K562 (cell line): ENCODE results near the gene TSSK2. TPM values are rescaled to one million over a fixed set of nuclear protein-coding genes. Genes with fewer than 3 reads are reported as not detected.

ENCODE experiments used
- ATAC-seq: fragments of 200-7000 bp; cut with Tn5 transposase; 3 replicates; pipeline ENCODE4 v1.9.1; 2020; ENCODE audit warnings: moderate library complexity
- BruUV-seq: library from RNA; stranded (reverse); fragments of 400-500 nt; replicated peaks from 2 replicates; lab custom pipeline; 2021; lab: Mats Ljungman, UMichigan
- CTCF ChIA-PET: fragments of 300-600 bp; formaldehyde crosslinking; extraction: SDS; loops from one replicate; lab custom pipeline; 2021; ENCODE audit warnings: low intra/inter-chr PET ratio; lab: Yijun Ruan, JAX
- POLR2A ChIA-PET: fragments of 300-600, 350-650 bp; sonication (Branson Sonifier 250); formaldehyde crosslinking; extraction: SDS; loops from one replicate; lab custom pipeline; 2021; ENCODE audit warnings: antibody characterized with exemption, inconsistent platforms; lab: Yijun Ruan, JAX
- DNase-seq, 4 experiments: peaks; one replicate each; pipeline versions ENCODE4 v3.0.0 to v3.0.0-alpha.2; 2011 to 2018; ENCODE audit warnings: low spot score in 3 of 4, mixed read lengths in 3 of 4; ENCODE audit errors: extremely low read depth in 1 of 4
- FAIRE-seq: peaks from 2 replicates; lab custom pipeline; 2011; peaks lifted over from hg19 to GRCh38; lab: Jason Lieb, UNC
- H2AFZ ChIP-seq: 2 replicates; pipeline ENCODE4 v1.6.0; 2011; ENCODE audit warnings: low read depth, low read length, control low read depth, inconsistent platforms
- H3K27ac ChIP-seq: fragments of 200-600 bp; 3 replicates; pipeline ENCODE4 v1.8.0; 2011; ENCODE audit warnings: low read depth, mild to moderate bottlenecking, control low read depth, inconsistent platforms, low read length, moderate library complexity, mixed read lengths; ENCODE audit errors: extremely low read depth
- H3K27me3 ChIP-seq, 2 experiments: fragments of 300-600 bp in 1 of 2; 2 replicates in 1 of 2; 3 replicates in 1 of 2; pipeline versions ENCODE4 v1.6.0 to v1.8.0; 2011; ENCODE audit warnings: inconsistent platforms in 2 of 2, low read length in 2 of 2, mild to moderate bottlenecking in 1 of 2, mixed read lengths in 1 of 2, moderate library complexity in 1 of 2; ENCODE audit not compliant: control insufficient read depth in 2 of 2, insufficient read depth in 2 of 2
- H3K36me3 ChIP-seq: fragments of 300-600 bp; 3 replicates; pipeline ENCODE4 v1.8.0; 2011; ENCODE audit warnings: mild to moderate bottlenecking, low read length, inconsistent platforms; ENCODE audit not compliant: control insufficient read depth, insufficient read depth
- H3K4me1 ChIP-seq, 2 experiments: fragments of 200-600 bp in 1 of 2; replicated peaks in 1 of 2; 2 replicates in 1 of 2; 3 replicates in 1 of 2; pipeline versions ENCODE4 v1.5.1 to v1.8.0; 2011; ENCODE audit warnings: inconsistent platforms in 2 of 2, low read length in 2 of 2, mild to moderate bottlenecking in 1 of 2, mixed read lengths in 1 of 2, moderate library complexity in 1 of 2; ENCODE audit not compliant: control insufficient read depth in 2 of 2, insufficient read depth in 2 of 2
- H3K4me2 ChIP-seq: 2 replicates; pipeline ENCODE4 v1.6.1; 2011; ENCODE audit warnings: low read length, control low read depth, inconsistent platforms, mixed read lengths; ENCODE audit not compliant: insufficient read depth
- H3K4me3 ChIP-seq: fragments of 200-600 bp; sonication (generic), shearing (Covaris generic); 2 replicates; pipeline ENCODE4 v1.5.1; 2016; ENCODE audit warnings: control low read depth, inconsistent platforms
- H3K79me2 ChIP-seq: fragments of 200-600 bp; 3 replicates; pipeline ENCODE4 v1.8.0; 2011; ENCODE audit warnings: low read length, inconsistent platforms; ENCODE audit not compliant: control insufficient read depth, insufficient read depth
- H3K9ac ChIP-seq, 2 experiments: 2 replicates each; pipeline versions ENCODE4 v1.6.0 to v1.6.1; 2011; ENCODE audit warnings: low read depth in 2 of 2, low read length in 2 of 2, control low read depth in 1 of 2, inconsistent platforms in 1 of 2, mild to moderate bottlenecking in 1 of 2, mixed read lengths in 1 of 2; ENCODE audit not compliant: insufficient read depth in 1 of 2
- H3K9me1 ChIP-seq: one replicate; pipeline ENCODE4 v1.6.0; 2011; ENCODE audit warnings: inconsistent platforms, mild to moderate bottlenecking, low read length, moderate library complexity; ENCODE audit not compliant: control insufficient read depth, insufficient read depth
- H3K9me3 ChIP-seq: replicated peaks from 2 replicates; pipeline ENCODE4 v1.5.1; 2011; ENCODE audit warnings: low read depth, low read length, inconsistent platforms; ENCODE audit not compliant: control insufficient read depth, insufficient read depth
- H4K20me1 ChIP-seq: replicated peaks from 2 replicates; pipeline ENCODE4 v1.6.1; 2011; ENCODE audit warnings: low read length, inconsistent platforms, mixed read lengths; ENCODE audit not compliant: control insufficient read depth, insufficient read depth
- HDAC6 ChIP-seq: IDR thresholded peaks from 2 replicates; pipeline ENCODE4 v1.6.1; 2012; ENCODE audit warnings: low read depth, mild to moderate bottlenecking, control low read depth, inconsistent platforms, low read length, moderate library complexity
- KDM2B ChIP-seq: fragments of 250-450 bp; sonication (Bioruptor Pico); IDR thresholded peaks from 2 replicates; pipeline ENCODE4 v1.8.0; 2021; ENCODE audit warnings: mild to moderate bottlenecking, moderate library complexity
- MBD2 ChIP-seq: sonication (generic); IDR thresholded peaks from 2 replicates; pipeline ENCODE4 v1.6.1; 2016; ENCODE audit warnings: low read depth, borderline replicate concordance
- PHF8 ChIP-seq: fragments of 200-600 bp; sonication (generic); IDR thresholded peaks from 2 replicates; pipeline ENCODE4 v1.6.1; 2012; ENCODE audit warnings: mixed run types, mild to moderate bottlenecking, inconsistent platforms, low read length, moderate library complexity, borderline replicate concordance
- POLR2G ChIP-seq: fragments of 200-400 bp; formaldehyde crosslinking; IDR thresholded peaks from 2 replicates; pipeline ENCODE4 v1.6.1; 2017; ENCODE audit warnings: low read depth, mild to moderate bottlenecking, antibody characterized with exemption, low read length, moderate library complexity
- SREBF2 ChIP-seq: sonication (generic); formaldehyde crosslinking; IDR thresholded peaks from 2 replicates; pipeline ENCODE4 v1.4.0; 2020; ENCODE audit warnings: mild to moderate bottlenecking, missing genetic modification reagents
- ZBTB7A ChIP-seq: IDR thresholded peaks from 2 replicates; pipeline ENCODE4 v1.6.1; 2011; ENCODE audit warnings: low read depth, mild to moderate bottlenecking, low read length, moderate library complexity, borderline replicate concordance; ENCODE audit not compliant: control insufficient read depth
- ZNF77 ChIP-seq: fragments of 250-450 bp; sonication (Bioruptor Pico); IDR thresholded peaks from 2 replicates; pipeline ENCODE4 v1.5.0; 2020
- WGBS: fragments of 100-300 bp; shearing (Covaris generic); methylation state at CpG from one replicate; pipeline ENCODE4 v1.1.6; 2016; ENCODE audit warnings: low coverage, mixed read lengths; ENCODE audit not compliant: insufficient coverage; ENCODE audit errors: missing lambda C conversion rate; 5-methylcytosine and 5-hydroxymethylcytosine counted together
- in situ Hi-C: fragments of 300-500 bp; cut with MboI; formaldehyde crosslinking; loops from 4 replicates; pipeline ENCODE4 v1.15.0; 2018; ENCODE audit warnings: inconsistent platforms, mixed read lengths
- intact Hi-C: fragments of 100-400 bp; cut with micrococcal nuclease; formaldehyde crosslinking; loops from 2 replicates; pipeline ENCODE4 v1.14.2; 2022
- polyA plus RNA-seq, 8 experiments: library from polyadenylated mRNA; depleted of rRNA in 4 of 8; stranded (reverse) in 5 of 8; unstranded in 3 of 8; fragments of >200 nt; fragmentation: Nextera tagmentation in 2 of 8; fragmentation: Illumina TruSeq in 1 of 8; extraction: Ambion mirVana in 2 of 8; extraction: Trizol in 1 of 8; gene quantifications; 2 replicates each; pipeline versions ENCODE4 v1.2.1 to v1.2.3, GENCODE V29; 2011 to 2014; ENCODE audit warnings: inconsistent platforms in 1 of 8, missing spikeins in 1 of 8
- total RNA-seq, 7 experiments: library from RNA; depleted of rRNA in 6 of 7; stranded (reverse); fragments of >200 nt in 6 of 7; fragmentation: Illumina TruSeq in 2 of 7; extraction: Trizol in 2 of 7; gene quantifications; 2 replicates each; pipeline versions ENCODE4 v1.2.1 to v1.2.3, GENCODE V29; 2011 to 2021; ENCODE audit warnings: low replicate concordance in 1 of 7
- TF ChIP-seq, protein P1 (sequence below): conservative IDR thresholded peaks from 2 replicates; pipeline ENCODE4 v1.6.1; 2011; ENCODE audit warnings: low read depth, mild to moderate bottlenecking, low read length; ENCODE audit not compliant: control insufficient read depth
- TF ChIP-seq, protein P2 (sequence below), 3 experiments: IDR thresholded peaks in 2 of 3; conservative IDR thresholded peaks in 1 of 3; 2 replicates each; pipeline ENCODE4 v1.5.1; 2011 to 2012; ENCODE audit warnings: low read length in 3 of 3, mild to moderate bottlenecking in 3 of 3, control low read depth in 2 of 3, improper control_type of control experiment in 1 of 3, inconsistent platforms in 1 of 3, low read depth in 1 of 3, mixed read lengths in 1 of 3, moderate library complexity in 1 of 3; ENCODE audit not compliant: insufficient read depth in 2 of 3
- TF ChIP-seq, protein P3 (sequence below): fragments of 250-450 bp; sonication (Bioruptor Pico); IDR thresholded peaks from 2 replicates; pipeline ENCODE4 v1.4.0; 2020; ENCODE audit warnings: borderline replicate concordance
- TF ChIP-seq, protein P4 (sequence below): fragments of 250-450 bp; sonication (Bioruptor Pico); IDR thresholded peaks from 2 replicates; pipeline ENCODE4 v1.9.0; 2021; ENCODE audit warnings: mild to moderate bottlenecking, inconsistent platforms

Gene TSSK2
- total and polyA plus RNA-seq, 9 of the 15 experiments (the other 6 are each of a cell fraction or from before 2014, with no cell fraction given), result 0.04 TPM; not detected in 8

DNA sequence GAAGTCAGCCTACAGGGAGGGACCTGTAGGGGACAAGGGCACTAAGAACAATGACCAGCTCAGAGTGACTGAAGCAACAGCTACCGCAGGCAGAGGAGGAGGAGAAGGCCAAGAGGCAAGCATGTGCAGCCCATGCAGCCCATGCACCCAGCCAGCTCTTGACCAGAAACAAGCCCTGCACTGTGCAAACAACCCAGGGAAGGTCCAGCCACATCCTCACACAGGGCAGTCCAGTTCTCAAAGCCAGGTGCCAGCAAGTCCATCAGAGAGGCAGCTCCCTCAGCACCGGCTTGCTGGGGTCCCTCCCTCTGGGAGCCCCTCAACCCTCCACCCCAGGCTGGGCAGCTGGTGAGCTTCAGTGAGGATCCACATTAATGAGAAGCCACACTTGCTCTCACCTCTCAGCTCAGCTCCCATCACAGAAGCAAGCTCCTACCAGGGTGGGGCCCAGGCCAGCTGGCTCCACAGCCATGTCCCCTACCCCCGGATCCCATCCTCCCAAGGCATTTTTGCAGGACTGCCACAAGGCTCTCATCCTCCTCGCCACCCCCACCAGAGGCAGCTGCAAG, 16.0 kb upstream of the TSSK2 start:
- CTCF ChIA-PET, result interaction anchor here (1.2 kb wide), 1 partner anchor 515 kb away, joined by 3 read pairs; no protein-coding TSS in a partner anchor
- peaks cover 58% of the 10 kb centered on the region for H3K36me3 ChIP-seq
- no peak overlapping the region for H3K4me2 ChIP-seq
- H4K20me1 ChIP-seq, result peaks cover 62% of the 10 kb centered on the region
- no peak for FAIRE-seq
- no peak overlapping the region for H3K27ac ChIP-seq
- H3K4me3 ChIP-seq, result no peak overlapping the region
- H3K9me1 ChIP-seq, result peaks cover 43% of the 10 kb centered on the region
- 81% methylated on average over 4 of the region's 4 CpGs for WGBS
- BruUV-seq, result no TSS peak
- intact Hi-C loops, result loop anchor here (10.0 kb wide), 1 partner anchor 180 kb away; the partner anchor contains the start of gene CLTCL1
- TF ChIP-seq ZBTB7A (peak; percentile 13; the same call in 1 of the 2 replicates), MBD2 (no peak), HDAC6 (0 out of 2 replicates have a peak, but pooled peaks have one; percentile 62), ZNF77 (CRISPR knock-in tag) (no peak), POLR2G (peak; percentile 44; the same call in 1 of the 2 replicates), SREBF2 (CRISPR knock-in tag) (no peak), PHF8 (peak; percentile 9; the same call in 1 of the 2 replicates), KDM2B (peak; percentile 16; the same call in 1 of the 2 replicates)
- TF ChIP-seq, protein P1, sequence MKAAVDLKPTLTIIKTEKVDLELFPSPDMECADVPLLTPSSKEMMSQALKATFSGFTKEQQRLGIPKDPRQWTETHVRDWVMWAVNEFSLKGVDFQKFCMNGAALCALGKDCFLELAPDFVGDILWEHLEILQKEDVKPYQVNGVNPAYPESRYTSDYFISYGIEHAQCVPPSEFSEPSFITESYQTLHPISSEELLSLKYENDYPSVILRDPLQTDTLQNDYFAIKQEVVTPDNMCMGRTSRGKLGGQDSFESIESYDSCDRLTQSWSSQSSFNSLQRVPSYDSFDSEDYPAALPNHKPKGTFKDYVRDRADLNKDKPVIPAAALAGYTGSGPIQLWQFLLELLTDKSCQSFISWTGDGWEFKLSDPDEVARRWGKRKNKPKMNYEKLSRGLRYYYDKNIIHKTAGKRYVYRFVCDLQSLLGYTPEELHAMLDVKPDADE, result peak; percentile 59; the same call in 1 of the 2 replicates
- TF ChIP-seq, protein P2, sequence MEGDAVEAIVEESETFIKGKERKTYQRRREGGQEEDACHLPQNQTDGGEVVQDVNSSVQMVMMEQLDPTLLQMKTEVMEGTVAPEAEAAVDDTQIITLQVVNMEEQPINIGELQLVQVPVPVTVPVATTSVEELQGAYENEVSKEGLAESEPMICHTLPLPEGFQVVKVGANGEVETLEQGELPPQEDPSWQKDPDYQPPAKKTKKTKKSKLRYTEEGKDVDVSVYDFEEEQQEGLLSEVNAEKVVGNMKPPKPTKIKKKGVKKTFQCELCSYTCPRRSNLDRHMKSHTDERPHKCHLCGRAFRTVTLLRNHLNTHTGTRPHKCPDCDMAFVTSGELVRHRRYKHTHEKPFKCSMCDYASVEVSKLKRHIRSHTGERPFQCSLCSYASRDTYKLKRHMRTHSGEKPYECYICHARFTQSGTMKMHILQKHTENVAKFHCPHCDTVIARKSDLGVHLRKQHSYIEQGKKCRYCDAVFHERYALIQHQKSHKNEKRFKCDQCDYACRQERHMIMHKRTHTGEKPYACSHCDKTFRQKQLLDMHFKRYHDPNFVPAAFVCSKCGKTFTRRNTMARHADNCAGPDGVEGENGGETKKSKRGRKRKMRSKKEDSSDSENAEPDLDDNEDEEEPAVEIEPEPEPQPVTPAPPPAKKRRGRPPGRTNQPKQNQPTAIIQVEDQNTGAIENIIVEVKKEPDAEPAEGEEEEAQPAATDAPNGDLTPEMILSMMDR (IDR thresholded peaks at IDR 0.05 in 2 of 3, conservative IDR thresholded peaks at IDR 0.05 in 1 of 3; ENCODE audit: insufficient read depth in 2 of 3, low read depth in 1 of 3, low read length in 3 of 3), result 0 out of 6 replicates have a peak, but pooled peaks of 1 of the 3 experiments have one; percentile 2
- TF ChIP-seq, protein P3, sequence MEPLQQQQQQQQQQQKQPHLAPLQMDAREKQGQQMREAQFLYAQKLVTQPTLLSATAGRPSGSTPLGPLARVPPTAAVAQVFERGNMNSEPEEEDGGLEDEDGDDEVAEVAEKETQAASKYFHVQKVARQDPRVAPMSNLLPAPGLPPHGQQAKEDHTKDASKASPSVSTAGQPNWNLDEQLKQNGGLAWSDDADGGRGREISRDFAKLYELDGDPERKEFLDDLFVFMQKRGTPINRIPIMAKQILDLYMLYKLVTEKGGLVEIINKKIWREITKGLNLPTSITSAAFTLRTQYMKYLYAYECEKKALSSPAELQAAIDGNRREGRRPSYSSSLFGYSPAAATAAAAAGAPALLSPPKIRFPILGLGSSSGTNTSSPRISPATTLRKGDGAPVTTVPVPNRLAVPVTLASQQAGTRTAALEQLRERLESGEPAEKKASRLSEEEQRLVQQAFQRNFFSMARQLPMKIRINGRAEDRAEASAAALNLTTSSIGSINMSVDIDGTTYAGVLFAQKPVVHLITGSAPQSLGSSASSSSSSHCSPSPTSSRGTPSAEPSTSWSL (CRISPR knock-in tag), result peak; percentile 57; the same call in 1 of the 2 replicates
- TF ChIP-seq, protein P4, sequence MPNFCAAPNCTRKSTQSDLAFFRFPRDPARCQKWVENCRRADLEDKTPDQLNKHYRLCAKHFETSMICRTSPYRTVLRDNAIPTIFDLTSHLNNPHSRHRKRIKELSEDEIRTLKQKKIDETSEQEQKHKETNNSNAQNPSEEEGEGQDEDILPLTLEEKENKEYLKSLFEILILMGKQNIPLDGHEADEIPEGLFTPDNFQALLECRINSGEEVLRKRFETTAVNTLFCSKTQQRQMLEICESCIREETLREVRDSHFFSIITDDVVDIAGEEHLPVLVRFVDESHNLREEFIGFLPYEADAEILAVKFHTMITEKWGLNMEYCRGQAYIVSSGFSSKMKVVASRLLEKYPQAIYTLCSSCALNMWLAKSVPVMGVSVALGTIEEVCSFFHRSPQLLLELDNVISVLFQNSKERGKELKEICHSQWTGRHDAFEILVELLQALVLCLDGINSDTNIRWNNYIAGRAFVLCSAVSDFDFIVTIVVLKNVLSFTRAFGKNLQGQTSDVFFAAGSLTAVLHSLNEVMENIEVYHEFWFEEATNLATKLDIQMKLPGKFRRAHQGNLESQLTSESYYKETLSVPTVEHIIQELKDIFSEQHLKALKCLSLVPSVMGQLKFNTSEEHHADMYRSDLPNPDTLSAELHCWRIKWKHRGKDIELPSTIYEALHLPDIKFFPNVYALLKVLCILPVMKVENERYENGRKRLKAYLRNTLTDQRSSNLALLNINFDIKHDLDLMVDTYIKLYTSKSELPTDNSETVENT, result peak; percentile 62; the same call in 1 of the 2 replicates
- peak; percentile 10 for ATAC-seq
- DNase-seq, result peak in 1 of 4 experiments; percentile 71
- H3K79me2 ChIP-seq, result peaks cover 96% of the 10 kb centered on the region
- H3K9ac ChIP-seq, result peak overlapping the region in 1 of 2 experiments; percentile 81; a peak in 2 of 4 replicates
- H3K9me3 ChIP-seq, result no peaks in the 10 kb centered on the region
- no peaks in the 10 kb centered on the region for H3K27me3 ChIP-seq
- in situ Hi-C loops, result no loop called here
- peaks cover 36 to 38% of the 10 kb centered on the region in 2 experiments for H3K4me1 ChIP-seq
- POLR2A ChIA-PET, result interaction anchor here (0.5 to 9.0 kb wide), 25 partner anchors 8 to 1310 kb away, joined by 3 to 67 read pairs (median 4); partner anchors contain the start of genes ESS2 and TSSK2
- no peak overlapping the region for H2AFZ ChIP-seq
